H9 (cell line): ENCODE measurements around the gene TBC1D13. TPM values are rescaled to one million over a fixed set of nuclear protein-coding genes. Genes with fewer than 3 reads are reported as not detected.

Experiments used
- DNase-seq: peaks from one replicate; pipeline ENCODE4 v3.0.0-alpha.2; 2017
- H2AFZ ChIP-seq: one replicate; pipeline ENCODE4 v1.6.1; 2013; ENCODE audit warnings: mild to moderate bottlenecking, low read length, control low read depth, moderate library complexity
- H2AK5ac ChIP-seq: 2 replicates; pipeline ENCODE4 v1.6.1; 2013; ENCODE audit warnings: low read length, control low read depth, mixed read lengths; ENCODE audit not compliant: insufficient read length
- H2BK120ac ChIP-seq: one replicate; pipeline ENCODE4 v1.6.1; 2013; ENCODE audit warnings: low read depth, mild to moderate bottlenecking, low read length, control low read depth, inconsistent platforms; ENCODE audit not compliant: poor library complexity, severe bottlenecking
- H2BK12ac ChIP-seq: 2 replicates; pipeline ENCODE4 v1.6.1; 2013; ENCODE audit warnings: low read length, control low read depth, mixed read lengths, low read depth; ENCODE audit not compliant: insufficient read length
- H2BK15ac ChIP-seq: 2 replicates; pipeline ENCODE4 v1.6.1; 2013; ENCODE audit warnings: low read depth, low read length, control low read depth
- H2BK20ac ChIP-seq: one replicate; pipeline ENCODE4 v1.6.1; 2013; ENCODE audit warnings: low read depth, mild to moderate bottlenecking, low read length, control low read depth, inconsistent platforms; ENCODE audit not compliant: poor library complexity, severe bottlenecking
- H2BK5ac ChIP-seq: 2 replicates; pipeline ENCODE4 v1.6.1; 2013; ENCODE audit warnings: low read length, control low read depth, mixed read lengths; ENCODE audit not compliant: insufficient read length
- H3K14ac ChIP-seq: 2 replicates; pipeline ENCODE4 v1.6.1; 2013; ENCODE audit warnings: low read length, control low read depth; ENCODE audit not compliant: insufficient read depth
- H3K18ac ChIP-seq: 2 replicates; pipeline ENCODE4 v1.6.1; 2013; ENCODE audit warnings: low read depth, mild to moderate bottlenecking, mixed read lengths, low read length, control low read depth; ENCODE audit not compliant: insufficient read length
- H3K23ac ChIP-seq: 2 replicates; pipeline ENCODE4 v1.6.1; 2013; ENCODE audit warnings: low read length, control low read depth, mixed read lengths, low read depth; ENCODE audit not compliant: insufficient read length
- H3K23me2 ChIP-seq: 2 replicates; pipeline ENCODE4 v1.6.1; 2013; ENCODE audit warnings: low read depth, mild to moderate bottlenecking, mixed read lengths, low read length, control low read depth; ENCODE audit not compliant: insufficient read length, poor library complexity, severe bottlenecking
- H3K27ac ChIP-seq: 2 replicates; pipeline ENCODE4 v1.5.1; 2013; ENCODE audit warnings: low read length, control low read depth, mixed read lengths, low read depth; ENCODE audit not compliant: insufficient read length
- H3K27me3 ChIP-seq: 2 replicates; pipeline ENCODE4 v1.6.1; 2013; ENCODE audit warnings: low read length, control low read depth, inconsistent platforms; ENCODE audit not compliant: insufficient read depth
- H3K4ac ChIP-seq: 2 replicates; pipeline ENCODE4 v1.6.1; 2013; ENCODE audit warnings: low read depth, mild to moderate bottlenecking, control low read depth, inconsistent platforms, low read length, moderate library complexity
- H3K4me1 ChIP-seq: 2 replicates; pipeline ENCODE4 v1.6.1; 2013; ENCODE audit warnings: low read length, control low read depth, inconsistent platforms; ENCODE audit not compliant: insufficient read depth
- H3K4me2 ChIP-seq: 2 replicates; pipeline ENCODE4 v1.6.1; 2013; ENCODE audit warnings: low read length, control low read depth, mixed read lengths; ENCODE audit not compliant: insufficient read length, insufficient read depth
- H3K56ac ChIP-seq: 2 replicates; pipeline ENCODE4 v1.6.1; 2013; ENCODE audit warnings: low read depth, mild to moderate bottlenecking, mixed read lengths, low read length, control low read depth; ENCODE audit not compliant: insufficient read length
- H3K79me1 ChIP-seq: 2 replicates; pipeline ENCODE4 v1.6.1; 2013; ENCODE audit warnings: low read depth, mild to moderate bottlenecking, moderate library complexity, low read length, control low read depth, inconsistent platforms; ENCODE audit not compliant: insufficient read depth, poor library complexity, severe bottlenecking
- H3K79me2 ChIP-seq: 2 replicates; pipeline ENCODE4 v1.6.1; 2013; ENCODE audit warnings: low read length, control low read depth, inconsistent platforms; ENCODE audit not compliant: insufficient read depth
- H3K9ac ChIP-seq: 2 replicates; pipeline ENCODE4 v1.6.1; 2013; ENCODE audit warnings: low read length, control low read depth, mixed read lengths; ENCODE audit not compliant: insufficient read length; ENCODE audit errors: extremely low read depth
- H3K9me3 ChIP-seq: one replicate; pipeline ENCODE4 v1.6.1; 2013; ENCODE audit warnings: low read depth, low read length, inconsistent platforms; ENCODE audit not compliant: control insufficient read depth
- H3T11ph ChIP-seq: one replicate; pipeline ENCODE4 v1.6.1; 2013; ENCODE audit warnings: mild to moderate bottlenecking, low read length, control low read depth, inconsistent platforms
- H4K20me1 ChIP-seq: one replicate; pipeline ENCODE4 v1.6.1; 2013; ENCODE audit not compliant: control insufficient read depth, insufficient read length, insufficient read depth
- H4K5ac ChIP-seq: 2 replicates; pipeline ENCODE4 v1.6.1; 2013; ENCODE audit warnings: low read depth, mild to moderate bottlenecking, mixed read lengths, low read length, control low read depth; ENCODE audit not compliant: insufficient read length
- H4K8ac ChIP-seq: replicated peaks from 2 replicates; pipeline ENCODE4 v1.6.1; 2013; ENCODE audit warnings: low read length, control low read depth, mixed read lengths, low read depth; ENCODE audit not compliant: insufficient read length
- H4K91ac ChIP-seq: 2 replicates; pipeline ENCODE4 v1.6.1; 2013; ENCODE audit warnings: low read depth, mild to moderate bottlenecking, moderate library complexity, mixed read lengths, low read length, control low read depth; ENCODE audit not compliant: insufficient read length
- H3K27ac Mint-ChIP-seq, 3 experiments: 2 replicates in 2 of 3; 3 replicates in 1 of 3; pipeline ENCODE4 v1.8.0; 2020 to 2021; ENCODE audit warnings: mixed read lengths in 3 of 3, mild to moderate bottlenecking in 1 of 3, moderate library complexity in 1 of 3
- H3K27me3 Mint-ChIP-seq: 2 replicates; pipeline ENCODE4 v1.8.0; 2021; ENCODE audit warnings: low read depth, mild to moderate bottlenecking, moderate library complexity, mixed read lengths
- H3K36me3 Mint-ChIP-seq, 3 experiments: 2 replicates in 2 of 3; 3 replicates in 1 of 3; pipeline ENCODE4 v1.8.0; 2020 to 2021; ENCODE audit warnings: low read depth in 3 of 3, mixed read lengths in 3 of 3; ENCODE audit not compliant: insufficient read depth in 1 of 3
- H3K4me1 Mint-ChIP-seq, 2 experiments: 2 replicates each; pipeline ENCODE4 v1.8.0; 2020; ENCODE audit warnings: mixed read lengths in 2 of 2
- H3K4me3 Mint-ChIP-seq, 2 experiments: 2 replicates in 1 of 2; 3 replicates in 1 of 2; pipeline ENCODE4 v1.8.0; 2020 to 2021; ENCODE audit warnings: mild to moderate bottlenecking in 2 of 2, mixed read lengths in 2 of 2, moderate library complexity in 1 of 2
- H3K9me3 Mint-ChIP-seq, 2 experiments: 2 replicates in 1 of 2; 3 replicates in 1 of 2; pipeline ENCODE4 v1.8.0; 2020; ENCODE audit warnings: mild to moderate bottlenecking in 2 of 2, mixed read lengths in 2 of 2, moderate library complexity in 1 of 2
- WGBS: extraction: QIAGEN DNeasy Blood & Tissue Kit; methylation state at CpG from one replicate; pipeline ENCODE4 v1.1.7; 2013; ENCODE audit warnings: missing lambda C conversion rate, low lambda C conversion rate, mixed read lengths; ENCODE audit not compliant: insufficient read length; ENCODE audit errors: extremely low coverage; 5-methylcytosine and 5-hydroxymethylcytosine counted together
- total RNA-seq: library from RNA; stranded (reverse); gene quantifications from 2 replicates; pipeline ENCODE4 v1.2.1, GENCODE V29; 2021
- TF ChIP-seq, protein P1 (sequence below): fragments of 200-600 bp; sonication (generic); conservative IDR thresholded peaks from 3 replicates; pipeline ENCODE4 v1.8.0; 2021; ENCODE audit warnings: antibody characterized with exemption, mild to moderate bottlenecking

The TBC1D13 gene
- total RNA-seq, 1 experiment from 2014 or later = 27.3 TPM

DNA sequence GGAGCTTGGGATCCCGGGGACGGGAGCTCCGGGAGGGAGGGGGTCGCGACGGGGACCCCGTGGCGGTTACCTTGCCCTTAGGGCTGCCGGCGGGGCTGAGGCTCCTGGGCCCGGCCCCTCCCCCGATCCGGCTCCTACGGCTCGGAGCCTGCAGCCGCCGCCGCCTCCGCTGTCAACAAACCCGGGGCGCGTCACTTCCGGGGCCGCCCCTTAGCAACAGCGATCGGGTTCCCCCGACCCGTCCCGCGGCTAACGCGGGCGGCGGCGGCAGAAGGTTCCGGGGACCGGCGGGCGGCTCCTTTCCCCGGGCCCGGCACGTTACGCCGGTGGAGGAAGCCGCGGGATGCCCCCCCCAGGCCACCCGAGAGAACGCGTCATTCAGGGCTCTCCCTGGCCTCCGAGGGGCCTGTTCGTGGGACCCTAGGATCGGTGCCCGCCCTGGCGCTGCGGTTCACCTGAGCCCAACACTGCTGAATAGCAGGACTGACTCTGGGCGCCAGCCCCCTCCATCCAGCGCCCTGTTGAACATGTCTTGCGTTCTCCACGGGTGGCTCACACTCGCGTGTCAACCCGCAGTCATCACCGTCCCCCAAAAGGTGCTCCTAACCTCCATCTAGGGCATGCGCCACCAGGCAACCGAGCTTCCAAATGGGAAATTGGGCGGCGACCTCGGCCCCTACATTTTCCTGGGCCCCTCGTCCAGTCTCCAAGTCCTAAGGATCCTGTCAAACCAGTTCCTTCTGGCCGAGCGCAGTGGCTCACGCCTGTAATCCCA lies 15.1 kb upstream of the TBC1D13 start, which contains the start of gene ZER1:
Gene ZER1, minus strand, starts transcription at position 183 of the 775 bp plus-strand sequence. CDS start 16,362 bp downstream, outside the sequence.
- H4K20me1 ChIP-seq = no peaks in the 10 kb centered on the region
- no peak within 1 kb of the TSS for H3K56ac ChIP-seq
- peak within 1 kb of the TSS; percentile 48 for H2BK5ac ChIP-seq
- Mint-ChIP-seq H3K9me3 (peaks cover 6 to 10% of the 10 kb centered on the region in 2 experiments; a peak in 4 of 5 replicates), H3K27ac (peak within 1 kb of the TSS; percentile 97 to 98 (median 98)), H3K4me3 (peak within 1 kb of the TSS; percentile 90 to 96), H3K4me1 (peaks cover 9 to 11% of the 10 kb centered on the region in 2 experiments), H3K27me3 (peaks cover 2% of the 10 kb centered on the region; the same call in 1 of the 2 replicates), H3K36me3 (peaks cover 0 to 6% (median 0%) of the 10 kb centered on the region in 3 experiments; a peak in 2 of 7 replicates)
- no peak within 1 kb of the TSS for H3T11ph ChIP-seq
- H2AFZ ChIP-seq = no peak within 1 kb of the TSS
- H3K23me2 ChIP-seq = peaks cover 12% of the 10 kb centered on the region
- H3K27me3 ChIP-seq = no peaks in the 10 kb centered on the region
- DNase-seq = peak; percentile 90
- H3K4me1 ChIP-seq = no peaks in the 10 kb centered on the region
- H3K9me3 ChIP-seq = no peaks in the 10 kb centered on the region
- WGBS = no CpG with 5 or more reads among the region's 72 CpGs
- peak within 1 kb of the TSS; percentile 31 for H3K27ac ChIP-seq
- H3K23ac ChIP-seq = no peak within 1 kb of the TSS
- H3K4ac ChIP-seq = no peak within 1 kb of the TSS
- H4K5ac ChIP-seq = peak within 1 kb of the TSS; percentile 4
- no peak within 1 kb of the TSS for H2BK20ac ChIP-seq
- peak within 1 kb of the TSS; percentile 94 for H3K14ac ChIP-seq
- H3K9ac ChIP-seq = peak within 1 kb of the TSS; percentile 76
- H3K4me2 ChIP-seq = peak within 1 kb of the TSS; percentile 71
- H4K8ac ChIP-seq = no peak within 1 kb of the TSS
- H2BK12ac ChIP-seq = no peak within 1 kb of the TSS
- H3K79me2 ChIP-seq = no peaks in the 10 kb centered on the region; the same call in 1 of the 2 replicates
- no peaks in the 10 kb centered on the region for H3K79me1 ChIP-seq
- H4K91ac ChIP-seq = no peak within 1 kb of the TSS
- no peak within 1 kb of the TSS for H2BK120ac ChIP-seq
- H2AK5ac ChIP-seq = no peak within 1 kb of the TSS
- no peak within 1 kb of the TSS for H2BK15ac ChIP-seq
- H3K18ac ChIP-seq = peak within 1 kb of the TSS; percentile 67
- TF ChIP-seq, protein P1, sequence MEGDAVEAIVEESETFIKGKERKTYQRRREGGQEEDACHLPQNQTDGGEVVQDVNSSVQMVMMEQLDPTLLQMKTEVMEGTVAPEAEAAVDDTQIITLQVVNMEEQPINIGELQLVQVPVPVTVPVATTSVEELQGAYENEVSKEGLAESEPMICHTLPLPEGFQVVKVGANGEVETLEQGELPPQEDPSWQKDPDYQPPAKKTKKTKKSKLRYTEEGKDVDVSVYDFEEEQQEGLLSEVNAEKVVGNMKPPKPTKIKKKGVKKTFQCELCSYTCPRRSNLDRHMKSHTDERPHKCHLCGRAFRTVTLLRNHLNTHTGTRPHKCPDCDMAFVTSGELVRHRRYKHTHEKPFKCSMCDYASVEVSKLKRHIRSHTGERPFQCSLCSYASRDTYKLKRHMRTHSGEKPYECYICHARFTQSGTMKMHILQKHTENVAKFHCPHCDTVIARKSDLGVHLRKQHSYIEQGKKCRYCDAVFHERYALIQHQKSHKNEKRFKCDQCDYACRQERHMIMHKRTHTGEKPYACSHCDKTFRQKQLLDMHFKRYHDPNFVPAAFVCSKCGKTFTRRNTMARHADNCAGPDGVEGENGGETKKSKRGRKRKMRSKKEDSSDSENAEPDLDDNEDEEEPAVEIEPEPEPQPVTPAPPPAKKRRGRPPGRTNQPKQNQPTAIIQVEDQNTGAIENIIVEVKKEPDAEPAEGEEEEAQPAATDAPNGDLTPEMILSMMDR = no peak
